KBM-7 (cell line): ENCODE results near the gene FGF4.

Source experiments
- DNase-seq: peaks from one replicate; pipeline ENCODE4 v3.0.0-alpha.2; 2015
- in situ Hi-C: fragments of 300-500 bp; cut with MboI; formaldehyde crosslinking; loops from 2 replicates; pipeline ENCODE4 v1.14.3; 2020; ENCODE audit warnings: low sequenced_read_pairs, low pct_unique_long_range_greater_than_20kb, mixed read lengths

Gene FGF4

GRCh38 chr11:69734841-69735240, 40.3 kb downstream of the FGF4 start:
- in situ Hi-C loops, result no loop called here
- DNase-seq, result no peak

- no peak for DNase-seq
- in situ Hi-C loops, result no loop called here
Observed at GRCh38 chr11:69734367-69734766, 40.8 kb downstream of the FGF4 start.

GRCh38 chr11:69732910-69733309, 42.2 kb downstream of the FGF4 start:
- no peak for DNase-seq

GRCh38 chr11:69731110-69731509, 44.0 kb downstream of the FGF4 start:
- DNase-seq, result no peak
- in situ Hi-C loops, result no loop called here

More at GRCh38 chr11:69732910-69733309, 42.2 kb downstream of the FGF4 start:
- in situ Hi-C loops, result no loop called here

- DNase-seq, result no peak
- in situ Hi-C loops, result no loop called here
Observed at GRCh38 chr11:69730500-69730899, 44.6 kb downstream of the FGF4 start.

- in situ Hi-C loops, result no loop called here
- no peak for DNase-seq
Observed at GRCh38 chr11:69729252-69729651, 45.9 kb downstream of the FGF4 start.

GRCh38 chr11:69727266-69727665, 47.9 kb downstream of the FGF4 start:
- in situ Hi-C loops, result no loop called here
- DNase-seq, result no peak

- in situ Hi-C loops, result no loop called here
Observed at GRCh38 chr11:69726481-69726880, 48.7 kb downstream of the FGF4 start.

GRCh38 chr11:69726019-69726418, 49.1 kb downstream of the FGF4 start:
- in situ Hi-C loops, result no loop called here
- no peak for DNase-seq

More at GRCh38 chr11:69726481-69726880, 48.7 kb downstream of the FGF4 start:
- no peak for DNase-seq

- no peak for DNase-seq
- in situ Hi-C loops, result loop anchor here (25.0 kb wide), 2 partner anchors 166 to 466 kb away; no protein-coding TSS in a partner anchor
Observed at GRCh38 chr11:69721745-69722144, 53.4 kb downstream of the FGF4 start.

GRCh38 chr11:69721106-69721505, 54.0 kb downstream of the FGF4 start:
- no peak for DNase-seq
- in situ Hi-C loops, result loop anchor here (25.0 kb wide), 2 partner anchors 166 to 466 kb away; no protein-coding TSS in a partner anchor
